Raji (cell line): ENCODE results near the gene CYP39A1.

Experiments used
- POLR2A ChIP-seq: IDR thresholded peaks from 2 replicates; pipeline ENCODE4 v1.6.1; 2011; ENCODE audit warnings: low read depth, low read length, control low read depth; ENCODE audit not compliant: insufficient read depth

Gene CYP39A1

GRCh38 chr6:46628498-46628897, 24.1 kb downstream of the CYP39A1 start:
- no peak for TF ChIP-seq POLR2A

- no peak for TF ChIP-seq POLR2A
These were observed 25.6 kb downstream of the CYP39A1 start for GRCh38 chr6:46626976-46627375.

GRCh38 chr6:46626228-46626909, 26.2 kb downstream of the CYP39A1 start:
- no peak for TF ChIP-seq POLR2A

GRCh38 chr6:46618726-46619125, 33.9 kb downstream of the CYP39A1 start:
- TF ChIP-seq POLR2A: no peak

- no peak for TF ChIP-seq POLR2A
These were observed 40.0 kb downstream of the CYP39A1 start for GRCh38 chr6:46612645-46613044.

GRCh38 chr6:46610862-46611553, 41.6 kb downstream of the CYP39A1 start:
- no peak for TF ChIP-seq POLR2A

GRCh38 chr6:46606338-46606737, 46.3 kb downstream of the CYP39A1 start:
- TF ChIP-seq POLR2A: no peak

- no peak for TF ChIP-seq POLR2A
These were observed 47.4 kb downstream of the CYP39A1 start for GRCh38 chr6:46605091-46605797.

- TF ChIP-seq POLR2A: no peak
These were observed 54.4 kb downstream of the CYP39A1 start for GRCh38 chr6:46598215-46598614.

GRCh38 chr6:46592740-46593139, 59.9 kb downstream of the CYP39A1 start:
- no peak for TF ChIP-seq POLR2A

GRCh38 chr6:46592046-46592445, 60.6 kb downstream of the CYP39A1 start:
- no peak for TF ChIP-seq POLR2A

- no peak for TF ChIP-seq POLR2A
These were observed 61.9 kb downstream of the CYP39A1 start for GRCh38 chr6:46590765-46591164.

- TF ChIP-seq POLR2A: no peak
These were observed 65.7 kb downstream of the CYP39A1 start for GRCh38 chr6:46586906-46587305.

- TF ChIP-seq POLR2A: no peak
These were observed 68.0 kb downstream of the CYP39A1 start for GRCh38 chr6:46584586-46584985.

- no peak for TF ChIP-seq POLR2A
These were observed 68.9 kb downstream of the CYP39A1 start for GRCh38 chr6:46583721-46584120.

GRCh38 chr6:46583081-46583480, 69.5 kb downstream of the CYP39A1 start:
- no peak for TF ChIP-seq POLR2A

- no peak for TF ChIP-seq POLR2A
These were observed 71.0 kb downstream of the CYP39A1 start for GRCh38 chr6:46581459-46582177.
